GM12891 (cell line): ENCODE data around the gene CYTH1.

Experiments used
- POLR2A ChIP-seq: IDR thresholded peaks from 2 replicates; pipeline ENCODE4 v1.6.1; 2011; ENCODE audit warnings: low read depth, low read length, control low read depth
- POU2F2 ChIP-seq: IDR thresholded peaks from 2 replicates; pipeline ENCODE4 v1.6.1; 2011; ENCODE audit warnings: low read depth, mild to moderate bottlenecking, control low read depth, low read length, moderate library complexity

- TF ChIP-seq POLR2A (no peak), POU2F2 (no peak)
These were observed 74.2 kb downstream of the CYTH1 start for GRCh38 chr17:78707923-78708322.
